GM12875 (cell line): ENCODE data around the gene NOCT.

Experiments used
- H3K4me3 ChIP-seq: one replicate; pipeline ENCODE4 v1.5.1; 2011; ENCODE audit warnings: low read depth, low read length, control low read depth
- CTCF ChIP-seq: IDR thresholded peaks from 2 replicates; pipeline ENCODE4 v1.5.1; 2011; ENCODE audit warnings: low read depth, mild to moderate bottlenecking, control low read depth, inconsistent platforms, low read length, moderate library complexity, borderline replicate concordance; ENCODE audit not compliant: insufficient read depth

Gene NOCT

GRCh38 chr4:139078926-139079325 is 63.3 kb downstream of the NOCT start:
- no peak for TF ChIP-seq CTCF
- no peak overlapping the region for H3K4me3 ChIP-seq

GRCh38 chr4:139082750-139083606 is 67.4 kb downstream of the NOCT start:
- H3K4me3 ChIP-seq: peak overlapping the region; percentile 64
- TF ChIP-seq CTCF: no peak

- TF ChIP-seq CTCF: no peak
- peak overlapping the region; percentile 64 for H3K4me3 ChIP-seq
Observed at GRCh38 chr4:139083607-139083955, 68.0 kb downstream of the NOCT start.

GRCh38 chr4:139083956-139084803 is 68.6 kb downstream of the NOCT start:
- 0 out of 2 replicates have a peak, but pooled peaks have one; percentile 22 for TF ChIP-seq CTCF
- H3K4me3 ChIP-seq: peak overlapping the region; percentile 64

- TF ChIP-seq CTCF: no peak
- H3K4me3 ChIP-seq: peak overlapping the region; percentile 64
Observed at GRCh38 chr4:139084804-139085093, 69.2 kb downstream of the NOCT start.

- no peak for TF ChIP-seq CTCF
- H3K4me3 ChIP-seq: no peak overlapping the region
Observed at GRCh38 chr4:139085141-139085540, 69.6 kb downstream of the NOCT start.

GRCh38 chr4:139092271-139092670 is 76.7 kb downstream of the NOCT start:
- H3K4me3 ChIP-seq: no peak overlapping the region
- no peak for TF ChIP-seq CTCF
